Skin of body (tissue), 2 donors: ENCODE data around the gene EPHB1. TPM values are rescaled to one million over a fixed set of nuclear protein-coding genes. Genes with fewer than 3 reads are reported as not detected.
"Not testable (repeated sequence)": the region's sequence is repeated elsewhere in the genome, so short reads cannot be mapped to it uniquely, and the experiment has no call there.

Source experiments
- DNase-seq: peaks from one replicate; lab custom pipeline; 2025; lab: John Stamatoyannopoulos, UW
- total RNA-seq: library from RNA; depleted of rRNA; stranded (reverse); fragments of >200 nt; gene quantifications from one replicate; pipeline ENCODE4 v1.2.3, GENCODE V29; 2014

Gene EPHB1
- total RNA-seq, 1 donor from 2014 or later, result 5.0 TPM

DNA sequence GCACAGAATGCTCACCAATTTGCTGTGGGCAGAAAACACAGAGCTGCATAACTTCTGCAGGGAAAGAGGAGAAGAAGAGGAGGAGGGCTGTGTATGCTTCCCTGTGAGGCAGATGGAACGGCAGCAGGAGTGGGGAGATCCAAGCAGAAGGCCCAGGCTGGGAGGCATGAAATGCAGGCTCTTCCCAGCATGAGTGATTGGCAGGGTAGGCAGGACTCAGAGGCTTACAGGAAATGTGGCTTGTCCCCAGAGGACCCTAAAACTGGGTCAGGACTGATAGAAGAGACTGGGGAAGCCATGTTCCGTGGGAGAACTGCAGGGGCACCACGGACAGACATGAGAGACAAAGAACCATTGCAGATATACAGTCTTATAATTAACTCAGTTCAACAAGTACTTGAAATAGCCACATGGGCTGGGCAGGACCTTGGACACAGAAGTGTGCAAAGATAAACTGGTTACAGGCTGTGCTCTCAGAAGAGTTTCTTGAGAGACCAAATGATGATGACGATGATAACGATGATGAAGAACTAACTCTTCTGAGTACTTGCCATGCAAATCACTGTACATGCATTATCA lies 286.9 kb downstream of the EPHB1 start:
- DNase-seq, result no peak

DNA sequence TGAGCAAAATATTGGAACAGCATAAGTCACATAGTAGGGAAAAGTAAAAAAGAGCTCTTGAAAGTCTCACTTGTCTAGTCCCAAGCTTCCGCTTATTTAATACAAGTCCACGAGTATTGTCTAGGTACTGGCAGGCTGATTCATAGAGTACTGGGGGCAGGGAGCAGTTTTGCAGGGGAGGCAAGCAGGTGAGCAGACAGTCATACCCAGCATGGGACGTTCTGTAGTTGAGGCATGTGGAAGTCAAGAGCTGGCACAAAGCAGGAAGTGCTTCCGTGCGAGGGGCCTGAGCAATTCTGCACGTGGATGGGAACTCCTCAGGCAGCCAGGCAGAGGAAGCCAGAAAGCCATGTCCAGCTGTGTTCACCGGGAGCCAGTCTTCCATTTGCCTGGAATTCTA lies 287.6 kb downstream of the EPHB1 start:
- no peak for DNase-seq

DNA sequence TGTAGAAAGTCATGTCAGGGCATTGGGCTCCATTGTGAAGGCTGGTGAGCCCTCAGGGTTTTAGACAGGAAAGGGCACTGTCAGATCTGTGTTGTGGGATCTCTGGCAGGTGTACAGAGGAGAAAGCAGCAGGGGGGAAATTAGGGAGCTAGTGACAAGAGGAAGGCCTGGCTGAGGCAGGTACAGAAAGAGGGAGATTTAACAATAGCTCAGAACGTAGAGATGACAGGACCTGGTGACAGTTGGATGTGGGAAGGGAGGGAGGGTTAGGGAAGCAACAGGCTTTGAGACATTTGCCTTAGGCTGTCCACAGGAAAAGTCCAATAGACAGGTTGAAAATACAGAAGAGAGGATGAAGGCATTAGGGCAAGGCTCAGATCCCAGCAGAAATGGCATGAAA lies 288.1 kb downstream of the EPHB1 start:
- no peak for DNase-seq

DNA sequence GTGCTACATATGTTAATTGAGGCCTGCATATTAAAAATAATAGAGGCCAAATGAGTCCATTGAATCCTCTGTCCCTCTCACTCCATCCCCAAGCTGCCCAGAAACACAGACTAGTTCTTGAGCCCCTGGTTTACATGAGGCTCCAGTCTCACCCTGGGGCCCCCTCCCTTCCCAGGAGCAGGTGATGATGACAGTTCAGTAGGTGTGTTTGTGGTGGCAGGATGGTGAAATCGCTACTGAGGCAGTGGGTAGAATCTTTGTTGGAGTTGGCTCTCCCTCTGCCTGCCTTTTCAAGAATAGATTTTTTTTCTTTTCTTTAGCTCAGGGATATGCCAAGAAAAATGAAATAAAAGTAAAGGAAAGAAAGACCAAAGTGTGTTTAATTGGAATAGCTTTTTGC lies 288.7 kb downstream of the EPHB1 start:
- no peak for DNase-seq

DNA sequence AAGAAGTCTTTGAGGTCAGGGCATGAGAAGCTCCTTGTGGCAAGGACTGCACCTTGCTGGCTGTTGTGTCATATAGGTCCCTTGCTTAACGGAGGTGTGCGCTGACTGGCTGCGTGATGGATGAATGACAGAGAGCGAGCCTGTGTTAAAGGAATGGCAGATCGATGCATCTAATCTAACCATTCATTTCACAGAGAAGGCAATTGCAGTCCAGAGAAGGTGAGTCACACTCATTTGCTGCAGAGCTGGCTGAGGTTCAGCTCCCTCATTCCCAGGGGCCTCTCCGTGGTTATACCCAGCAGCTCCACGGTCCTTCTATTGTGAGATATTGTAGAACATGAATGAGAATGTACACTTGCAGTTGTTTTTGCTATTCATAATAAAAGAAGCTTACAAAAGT lies 289.3 kb downstream of the EPHB1 start:
- no peak for DNase-seq

DNA sequence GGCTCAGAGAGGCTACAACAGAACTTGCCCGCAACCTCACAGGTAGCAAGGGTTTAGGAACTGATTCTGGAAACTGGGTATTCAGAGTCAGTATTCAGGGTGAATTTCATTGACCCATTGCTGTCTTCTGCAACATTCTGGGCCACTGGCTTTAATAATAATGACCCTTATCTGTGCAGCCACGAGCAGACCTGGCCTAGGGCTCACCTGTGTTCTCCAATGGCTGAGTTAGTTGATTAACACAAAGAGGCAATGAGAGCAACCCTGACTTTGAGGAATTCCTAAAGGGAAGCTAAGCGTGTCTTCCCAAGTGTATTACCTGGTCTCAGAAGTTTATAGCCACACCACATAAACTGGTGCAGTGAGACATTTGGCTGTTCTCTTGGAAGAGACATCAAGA lies 289.9 kb downstream of the EPHB1 start:
- DNase-seq, result no peak

DNA sequence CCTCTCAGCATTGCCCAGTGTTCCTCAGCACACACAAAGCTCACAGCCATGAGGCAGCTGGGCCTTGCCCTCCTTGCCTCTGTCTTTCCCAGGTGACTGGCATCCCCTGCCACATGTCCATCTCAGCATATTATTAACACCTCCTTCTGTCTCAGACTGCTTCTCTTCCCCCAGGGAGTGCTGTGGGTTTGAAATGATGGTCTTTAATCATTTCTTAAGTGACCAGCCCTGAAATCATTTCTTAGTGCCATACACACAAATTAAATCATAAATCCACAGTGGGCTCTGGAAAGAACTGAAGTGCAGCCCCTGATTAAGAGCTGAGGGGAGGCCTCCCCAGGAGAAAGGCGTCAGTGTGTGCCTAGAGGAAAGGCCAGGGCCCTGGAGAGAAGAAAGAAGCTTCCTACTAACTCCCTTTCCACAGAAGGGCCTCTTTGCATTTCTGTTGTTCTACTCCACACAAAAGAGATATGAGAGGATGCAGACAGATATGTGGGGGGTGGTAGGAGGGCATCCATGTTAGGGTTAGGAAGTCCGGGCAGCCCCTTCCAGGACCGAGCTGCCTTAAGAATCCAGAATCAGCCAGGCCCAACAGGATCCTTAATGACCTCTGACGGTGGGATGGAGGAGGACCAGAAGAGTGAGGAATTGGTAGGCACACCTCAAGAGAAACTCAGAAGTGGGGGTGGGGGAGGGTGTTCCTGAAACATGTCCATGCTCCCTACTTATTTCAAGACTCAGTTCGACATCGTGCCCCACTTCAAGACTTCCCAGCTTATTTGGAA lies 290.8 kb downstream of the EPHB1 start:
- no peak for DNase-seq

DNA sequence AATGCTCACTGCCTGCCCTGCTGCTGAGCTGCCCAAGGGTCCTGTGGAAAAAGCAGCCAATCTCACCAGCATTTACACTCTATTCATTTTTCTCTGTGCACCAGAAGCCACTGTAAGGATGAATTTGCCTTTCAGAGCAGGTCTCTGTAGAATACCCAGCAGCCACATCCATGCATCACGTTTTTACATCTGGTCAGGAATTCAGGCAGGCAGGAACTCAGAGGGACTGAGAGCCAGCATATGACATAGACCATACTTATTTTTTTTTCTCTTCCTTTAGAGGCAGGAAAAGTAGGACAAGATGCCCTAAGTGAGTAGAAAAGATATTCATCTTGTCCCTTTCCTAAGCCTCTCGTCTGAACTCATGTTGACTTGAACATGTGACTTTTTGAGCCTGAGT lies 292.7 kb downstream of the EPHB1 start:
- no peak for DNase-seq

DNA sequence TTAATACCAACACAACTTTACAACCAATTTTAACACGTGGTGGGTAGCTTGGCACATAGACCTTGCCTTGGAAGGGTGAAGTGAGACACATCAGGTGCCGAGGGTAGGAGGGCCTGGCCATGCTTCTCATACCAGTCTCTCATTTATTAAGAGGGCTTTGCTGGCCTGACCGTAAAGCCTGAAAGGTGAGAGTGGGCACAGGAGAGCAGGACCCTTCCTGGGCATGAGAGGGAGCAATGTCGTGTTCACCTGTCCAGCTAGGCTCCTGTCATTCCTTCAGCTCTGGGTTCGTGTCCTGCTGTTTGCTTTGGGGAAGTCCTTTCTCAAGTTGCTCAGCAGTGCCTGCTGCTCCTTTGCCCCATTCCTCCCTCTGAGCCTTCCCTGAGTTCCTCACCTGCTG lies 294.4 kb downstream of the EPHB1 start:
- no peak for DNase-seq

DNA sequence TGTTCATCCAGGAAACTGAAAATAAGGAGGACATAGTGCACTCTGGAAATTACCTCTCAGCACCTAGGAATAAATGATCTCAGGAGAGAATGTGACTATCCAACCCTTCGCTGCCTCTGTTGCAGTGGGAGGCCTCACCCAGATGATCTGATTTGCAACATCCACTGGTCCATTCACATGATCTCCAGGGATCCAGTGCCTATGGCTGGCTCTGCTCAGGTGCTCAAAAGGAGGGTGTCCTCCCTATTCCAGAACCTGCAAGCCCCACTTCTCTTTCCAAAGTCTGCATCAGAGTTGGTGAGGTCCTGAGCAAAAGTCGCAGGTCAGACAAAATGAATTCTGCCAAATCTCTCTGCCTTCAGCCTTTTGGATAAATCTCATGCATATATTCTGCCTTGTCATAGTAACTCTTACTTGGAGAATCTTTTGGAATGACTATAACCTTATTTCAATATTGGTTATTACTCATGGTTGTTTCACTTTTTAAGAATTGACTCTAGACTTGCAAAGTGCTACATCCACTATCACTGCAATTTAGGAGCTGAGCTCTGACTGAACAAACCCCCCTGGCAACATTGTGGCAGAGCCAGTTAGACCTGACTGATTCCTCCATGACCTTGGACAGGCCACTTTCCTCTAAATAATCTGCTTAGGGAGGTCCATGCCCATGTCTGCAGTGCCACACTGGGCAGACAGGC lies 295.1 kb downstream of the EPHB1 start:
- no peak for DNase-seq

DNA sequence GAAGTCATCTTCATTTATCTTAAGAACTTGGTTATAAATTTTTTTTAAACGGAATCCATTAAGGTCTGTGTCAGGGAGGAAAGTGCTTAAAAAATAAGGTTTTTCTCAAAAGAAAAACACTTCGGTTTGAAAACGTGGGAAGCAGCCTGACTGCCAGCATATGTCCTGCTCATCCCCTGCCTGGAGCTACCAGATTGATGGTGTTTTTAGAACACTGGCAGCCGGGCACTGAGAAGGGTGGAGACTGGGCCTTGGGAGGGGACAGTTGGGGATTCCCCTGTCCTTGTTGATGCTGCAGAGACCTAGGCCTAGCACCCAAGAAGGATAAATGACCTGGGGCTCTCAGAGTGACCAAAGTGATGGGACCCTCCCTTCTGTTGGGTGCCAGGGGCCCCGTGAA lies 296.9 kb downstream of the EPHB1 start:
- no peak for DNase-seq

DNA sequence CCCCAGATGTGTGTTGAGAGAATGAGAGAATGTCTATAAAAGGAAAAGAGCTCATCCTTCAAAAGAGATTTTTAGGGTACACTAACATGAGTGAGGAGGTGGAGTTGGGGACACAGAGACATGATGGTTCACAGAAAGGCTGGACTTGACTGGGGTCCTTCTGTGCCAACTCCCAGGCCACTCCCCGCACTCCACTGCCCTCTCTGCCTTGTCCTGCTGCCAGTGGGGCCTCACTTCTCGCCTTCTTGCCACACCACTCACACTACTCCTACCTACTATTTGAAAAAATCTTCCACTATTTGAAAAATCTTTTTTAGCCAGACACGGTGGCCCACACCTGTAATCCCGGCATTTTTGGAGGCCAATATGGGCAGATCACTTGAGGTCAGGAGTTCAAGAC lies 298.1 kb downstream of the EPHB1 start:
- DNase-seq, result no peak

DNA sequence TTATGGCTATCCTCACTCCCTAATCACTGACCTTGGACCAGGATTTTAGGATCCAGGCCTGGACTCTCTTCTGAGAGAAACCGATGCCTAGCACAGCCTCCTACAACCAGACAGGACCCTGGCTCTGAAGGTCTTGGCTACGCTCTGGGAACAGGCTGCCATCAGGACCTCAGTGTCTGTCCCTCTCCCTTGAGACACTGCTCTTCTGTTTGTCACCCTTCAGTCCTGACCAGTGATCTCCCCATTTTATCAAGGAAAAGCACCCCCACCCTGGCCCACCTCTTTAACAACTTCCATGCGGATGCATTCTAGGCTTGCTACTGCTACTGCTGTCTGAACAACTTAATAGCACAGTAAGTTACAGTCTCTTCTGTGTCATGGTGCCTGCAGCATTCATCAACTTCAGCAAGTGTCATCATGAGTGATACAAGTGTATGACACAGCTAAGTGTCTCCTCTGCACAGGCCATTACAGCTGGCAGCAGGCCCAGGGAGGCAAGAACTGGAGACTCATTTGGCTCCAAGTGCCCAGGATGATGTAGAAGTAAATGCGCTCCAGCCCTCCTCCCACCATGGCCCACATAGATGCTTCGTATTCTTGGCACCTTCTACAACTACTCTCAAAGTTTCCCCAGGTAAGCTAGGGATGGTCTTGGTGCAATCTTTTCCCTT lies 302.4 kb downstream of the EPHB1 start:
- DNase-seq, result no peak

DNA sequence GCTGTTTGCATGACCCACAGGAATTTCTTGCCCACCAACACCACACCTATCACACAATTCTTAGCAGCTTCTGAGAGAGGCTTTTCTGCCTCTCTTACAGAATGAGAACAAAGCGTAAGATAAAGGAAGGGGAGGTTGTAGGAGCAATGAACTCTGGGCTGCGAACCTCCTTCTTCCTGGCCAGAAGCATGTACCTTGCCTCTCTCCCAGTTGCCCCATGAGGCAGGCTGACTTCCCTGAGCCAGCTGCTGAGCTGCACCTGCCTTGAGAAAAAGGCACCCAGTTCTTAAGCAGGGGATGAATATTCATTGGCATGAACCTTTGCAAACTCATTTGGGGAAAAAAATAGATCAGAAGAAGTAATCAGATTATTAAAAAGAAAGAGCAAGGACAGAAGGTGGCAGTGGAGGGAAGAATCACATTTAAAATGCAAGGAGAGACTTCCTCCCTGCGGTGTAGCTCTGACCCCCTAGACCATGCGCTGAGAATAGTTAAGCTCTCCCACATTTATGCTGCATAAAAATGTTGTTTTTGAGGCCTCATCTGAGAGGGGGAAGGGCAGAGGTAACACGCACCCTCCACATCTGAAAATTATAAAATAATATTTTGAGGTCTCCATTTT lies 304.8 kb downstream of the EPHB1 start:
- DNase-seq, result no peak

DNA sequence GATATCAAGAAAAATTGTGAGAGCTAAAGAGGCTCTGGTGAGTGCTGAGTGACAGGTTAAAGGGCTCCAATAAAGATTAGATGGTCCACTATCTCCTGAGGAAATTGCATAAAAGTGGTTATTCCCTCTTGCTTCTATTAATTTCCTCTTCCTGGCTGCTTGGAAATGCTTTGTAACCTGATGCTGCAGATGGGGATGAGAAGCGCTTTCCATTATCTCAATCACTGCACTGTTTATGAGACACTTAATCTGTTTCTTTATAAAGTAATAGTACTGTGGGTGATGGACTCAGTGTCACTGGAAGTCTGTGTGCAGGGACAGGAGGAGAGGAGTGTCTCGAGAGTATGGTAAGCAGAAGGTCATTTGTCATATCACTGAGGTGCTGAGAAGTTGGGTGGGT lies 305.3 kb downstream of the EPHB1 start:
- DNase-seq, result no peak

DNA sequence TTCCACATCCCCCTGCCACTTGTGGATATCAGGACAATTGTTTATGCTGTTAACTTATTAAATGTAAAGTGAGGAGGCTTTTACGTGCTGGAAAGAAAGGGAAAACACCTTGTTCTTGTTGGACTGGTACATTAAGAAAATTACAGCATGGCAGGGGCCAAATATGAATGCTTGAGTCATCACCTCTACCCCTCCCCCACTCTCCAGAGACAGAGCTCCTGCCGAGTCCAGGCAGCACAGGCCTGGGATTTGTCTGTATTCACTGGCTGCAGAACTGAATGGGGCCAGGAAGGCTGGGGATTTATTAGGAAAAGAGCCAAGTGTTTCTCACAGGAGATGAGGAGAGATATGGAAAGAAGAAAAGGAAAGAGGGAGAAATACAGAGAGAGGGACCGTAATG lies 308.9 kb downstream of the EPHB1 start:
- DNase-seq, result no peak

DNA sequence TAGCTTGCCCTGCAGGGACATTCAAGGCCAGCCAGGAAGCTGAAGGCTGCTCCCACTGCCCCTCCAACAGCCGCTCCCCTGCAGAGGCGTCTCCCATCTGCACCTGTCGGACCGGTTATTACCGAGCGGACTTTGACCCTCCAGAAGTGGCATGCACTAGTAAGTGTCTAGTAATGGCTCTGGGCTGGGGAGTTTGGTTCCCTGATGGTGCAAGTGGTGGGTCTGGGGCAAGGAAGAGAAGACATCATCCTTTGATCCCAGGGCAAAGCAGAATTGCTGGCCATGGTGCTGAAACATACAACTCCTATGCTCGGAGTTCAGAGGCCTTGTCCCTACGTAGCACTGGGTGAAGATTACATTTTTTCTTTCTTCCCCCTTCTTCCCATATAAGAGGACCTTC lies 311.4 kb downstream of the EPHB1 start:
- no peak for DNase-seq

DNA sequence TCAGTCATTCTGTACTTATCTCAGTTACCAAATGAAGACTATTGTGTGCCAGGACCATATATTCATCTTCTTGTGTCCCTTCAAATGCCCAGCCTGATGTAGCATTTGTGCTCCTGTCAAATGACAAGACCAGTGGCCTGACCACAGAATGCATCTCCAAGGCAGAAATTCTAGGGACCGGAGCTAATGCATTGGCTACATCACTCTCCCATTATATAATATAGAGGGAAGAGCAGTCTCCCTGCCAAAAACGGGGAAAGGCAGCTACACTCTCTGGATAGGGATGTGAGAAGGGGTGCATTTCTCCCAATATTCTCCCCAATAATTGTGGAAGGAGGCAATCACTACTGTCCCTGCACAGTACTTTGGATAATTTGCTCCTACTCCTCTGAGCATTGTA lies 312.0 kb downstream of the EPHB1 start:
- no peak for DNase-seq

DNA sequence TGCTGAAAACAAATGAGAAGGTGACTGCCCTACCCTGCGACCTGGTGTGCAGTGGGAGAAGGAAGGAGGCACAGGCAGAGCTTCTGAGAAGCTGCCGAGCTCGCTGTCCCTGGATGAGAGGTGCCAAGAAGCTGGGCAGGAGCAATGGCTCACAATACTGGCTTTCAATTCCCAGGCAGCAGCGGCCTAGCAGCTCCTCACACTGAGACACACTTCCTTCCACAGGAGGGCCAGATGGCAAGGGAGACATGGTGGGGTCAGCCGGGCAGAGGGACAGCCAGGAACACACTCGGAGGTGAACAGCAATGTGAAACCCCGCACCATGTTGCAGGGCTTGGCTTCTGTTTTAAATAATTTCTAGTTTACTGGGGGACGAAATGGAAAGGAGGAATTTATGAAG lies 314.6 kb downstream of the EPHB1 start:
- no peak for DNase-seq

DNA sequence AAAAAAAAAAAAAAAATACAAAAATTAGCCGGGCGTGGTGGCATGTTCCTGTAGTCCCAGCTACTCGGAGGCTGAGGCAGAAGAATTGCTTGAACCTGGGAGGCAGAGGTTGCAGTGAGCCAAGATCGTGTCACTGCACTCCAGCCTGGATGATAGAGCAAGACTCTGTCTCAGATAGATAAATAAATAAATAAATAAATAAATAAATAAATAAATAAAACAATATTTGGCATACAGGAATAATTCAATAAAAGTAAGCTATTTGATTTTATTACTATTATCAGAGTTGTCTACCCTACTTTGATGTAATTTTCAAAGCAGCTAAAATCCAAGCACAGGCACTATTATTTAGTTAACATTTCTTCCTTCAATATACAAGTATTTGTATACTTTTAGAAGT lies 319.5 kb downstream of the EPHB1 start:
- not testable (repeated sequence) for DNase-seq

DNA sequence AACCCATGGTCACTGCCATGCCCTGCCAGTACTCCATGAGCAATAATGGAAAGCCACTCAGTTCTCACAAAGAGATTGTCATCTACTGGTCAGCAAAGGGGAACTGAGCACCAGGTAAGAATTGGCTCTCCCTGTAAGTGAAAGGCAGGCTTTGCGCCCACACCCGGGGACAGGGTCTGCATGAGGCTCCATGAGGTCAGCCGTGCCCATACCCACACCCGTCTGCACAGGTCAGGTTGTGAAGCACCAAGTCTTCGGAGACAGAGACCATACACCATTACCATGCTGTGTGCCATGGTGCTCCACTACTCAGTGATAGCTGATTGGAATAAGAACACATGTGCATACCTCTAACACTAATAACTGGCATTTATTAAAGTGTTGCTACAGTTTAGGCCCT lies 322.9 kb downstream of the EPHB1 start:
- DNase-seq, result no peak

DNA sequence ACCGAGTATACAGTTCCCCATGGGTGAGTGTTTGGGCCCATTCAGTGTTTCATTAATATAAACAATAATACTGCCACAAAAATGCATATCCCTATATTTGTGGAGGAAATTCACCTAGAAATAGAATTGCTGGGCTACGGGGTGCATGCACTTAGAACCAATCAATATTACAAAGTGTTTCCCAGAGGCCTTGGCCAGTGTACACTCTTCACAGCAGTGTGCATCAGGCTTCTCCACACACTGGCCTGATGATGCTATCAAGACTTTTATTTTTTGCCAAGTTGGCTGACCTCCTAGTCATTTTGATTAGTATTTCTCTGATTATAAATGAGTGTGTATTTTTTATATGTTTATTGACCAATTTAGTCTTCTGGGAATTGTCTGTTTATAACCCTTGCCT lies 323.7 kb downstream of the EPHB1 start:
- DNase-seq, result no peak
